Measurements from ENCODE around the gene FOXO6.

The FOXO6 gene

DNA sequence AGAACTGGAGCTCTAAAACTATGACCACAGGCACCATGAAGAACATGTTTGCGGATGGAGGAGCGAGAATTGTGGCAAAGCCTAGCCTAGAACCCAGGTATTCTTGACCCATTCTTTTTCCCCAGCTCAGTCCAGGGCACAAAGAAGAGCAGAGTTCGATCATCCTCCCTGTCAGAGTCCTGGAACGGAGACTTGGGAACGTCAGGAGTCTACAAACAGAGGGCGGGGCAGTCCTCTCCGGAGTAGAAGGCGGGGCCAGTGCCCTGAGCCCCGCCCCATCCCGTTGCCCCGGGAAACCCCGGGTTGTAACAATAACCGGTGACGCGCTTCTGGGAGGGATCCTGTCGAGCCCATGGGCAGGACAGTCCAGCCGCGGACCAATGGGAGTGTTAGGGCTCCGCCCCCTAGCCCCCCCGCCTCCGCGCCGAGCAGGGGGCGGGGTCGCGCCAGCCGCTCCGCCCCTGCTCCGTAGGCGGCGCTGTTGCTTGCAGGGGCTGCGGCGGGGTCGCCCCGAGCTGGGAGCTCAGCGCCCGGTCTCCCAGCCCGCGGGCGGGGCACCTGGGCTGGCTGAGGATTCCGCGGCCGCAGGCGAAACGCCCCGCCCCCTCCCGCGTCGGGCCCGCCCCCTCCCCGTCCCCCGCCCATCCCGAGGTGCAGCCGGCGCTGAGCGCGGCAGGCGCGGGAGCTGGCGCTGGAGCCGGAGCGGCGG is at the start of gene FOXO6:
Gene FOXO6 (plus strand): TSS at position 649 of the 709 bp plus-strand sequence.
- DNase-seq (ENCODE audit: low read depth) = peak; percentile 94
- TF ChIP-seq MYC (IDR thresholded peaks at IDR 0.05; ENCODE audit: low read depth, low read length) (0 out of 2 replicates have a peak, but pooled peaks have one; percentile 28), POLR2A (IDR thresholded peaks at IDR 0.05; ENCODE audit: extremely low read depth, insufficient read length) (no peak), CTCF (IDR thresholded peaks at IDR 0.05; ENCODE audit: low read depth, low read length) (peak; percentile 33)
- no peak within 1 kb of the TSS for H3K4me3 ChIP-seq (ENCODE audit: low read depth, low read length)

DNA sequence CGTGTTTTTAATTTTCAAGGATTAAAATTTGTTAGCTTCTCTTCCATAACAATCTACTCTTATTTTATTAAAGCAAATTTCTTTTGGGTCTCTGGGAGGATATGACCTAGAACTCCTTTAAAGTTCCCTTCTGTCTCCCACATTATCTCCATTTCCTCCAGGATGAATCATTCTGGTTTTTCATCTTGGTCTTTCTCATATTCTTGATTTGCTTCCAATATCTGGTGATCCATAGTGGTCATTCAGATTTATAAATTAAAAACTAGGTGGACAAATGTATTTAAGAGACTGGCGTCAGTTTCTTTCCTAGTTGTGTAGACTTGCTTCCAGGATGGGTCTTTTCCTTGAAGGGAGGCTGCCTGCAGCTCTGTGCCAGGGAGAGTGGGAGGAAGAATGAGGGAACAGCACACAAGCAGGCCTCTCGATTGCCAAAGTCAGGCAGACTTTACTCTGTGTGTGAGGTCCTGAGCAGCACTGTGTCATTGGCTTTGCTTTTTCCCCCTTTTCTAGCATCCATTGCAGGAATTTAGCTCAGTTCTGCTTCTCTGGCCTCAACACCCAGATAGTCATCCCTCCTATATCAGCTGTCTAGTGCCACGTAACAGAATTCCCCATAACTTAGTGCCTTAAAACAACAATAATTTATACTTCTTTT is 48.1 kb upstream of the FOXO6 start:
- DNase-seq (ENCODE audit: low read depth) = no peak
- no peak overlapping the region for H3K4me3 ChIP-seq (ENCODE audit: low read depth, low read length)
- TF ChIP-seq POLR2A (IDR thresholded peaks at IDR 0.05; ENCODE audit: extremely low read depth, insufficient read length) (no peak), MYC (IDR thresholded peaks at IDR 0.05; ENCODE audit: low read depth, low read length) (no peak), MAX (IDR thresholded peaks at IDR 0.05; ENCODE audit: low read depth, low read length) (no peak), CTCF (IDR thresholded peaks at IDR 0.05; ENCODE audit: low read depth, low read length) (no peak)

- peak; percentile 47 for DNase-seq (ENCODE audit: low read depth)
- no peak for TF ChIP-seq POLR2A (IDR thresholded peaks at IDR 0.05; ENCODE audit: extremely low read depth, insufficient read length)
- peak; percentile 54 for TF ChIP-seq CTCF (IDR thresholded peaks at IDR 0.05; ENCODE audit: low read depth, low read length)
- TF ChIP-seq MYC (IDR thresholded peaks at IDR 0.05; ENCODE audit: low read depth, low read length) = peak; percentile 60
- TF ChIP-seq MAX (IDR thresholded peaks at IDR 0.05; ENCODE audit: low read depth, low read length) = peak; percentile 69
- H3K4me3 ChIP-seq (ENCODE audit: low read depth, low read length) = no peak overlapping the region
These were observed 47.5 kb upstream of the FOXO6 start for GRCh38 chr1:41313661-41314131.

DNA sequence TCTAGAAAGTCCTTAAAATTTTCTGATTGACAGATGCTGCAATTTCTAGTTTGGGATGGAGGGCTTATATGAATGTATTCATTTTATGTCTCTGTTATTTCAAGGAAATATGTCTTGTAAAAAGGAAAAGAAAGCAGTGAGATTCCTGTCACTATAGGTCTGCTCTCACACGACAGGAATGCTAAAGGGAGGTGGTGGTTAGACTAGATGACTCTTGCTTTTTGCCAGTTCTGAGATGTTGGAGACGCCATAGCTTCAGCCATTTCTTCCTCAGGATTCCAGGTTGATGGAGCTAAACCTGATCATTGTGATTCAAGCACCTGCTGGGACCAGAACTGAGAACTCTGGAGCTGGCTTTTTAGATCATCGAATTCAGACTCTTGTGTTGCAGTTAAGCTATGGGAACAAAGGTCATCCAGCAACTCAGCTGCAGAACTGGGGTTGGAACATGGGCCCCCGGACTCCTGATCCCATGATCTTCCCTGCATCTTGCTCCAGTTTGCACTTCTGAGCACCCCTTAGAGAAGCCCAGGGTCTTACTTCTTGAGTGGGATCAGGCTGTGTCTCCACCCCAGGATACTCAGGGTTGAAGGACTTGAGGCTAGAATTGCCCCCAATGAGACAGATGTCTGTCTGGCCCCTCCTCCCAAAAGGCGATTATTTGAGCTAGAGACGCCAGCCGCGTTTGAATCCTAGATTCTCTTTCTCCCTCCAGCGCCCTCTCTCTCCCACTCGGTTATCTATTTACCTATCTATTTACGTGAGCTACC is 46.7 kb upstream of the FOXO6 start:
- no peak overlapping the region for H3K4me3 ChIP-seq (ENCODE audit: low read depth, low read length)
- no peak for DNase-seq (ENCODE audit: low read depth)
- TF ChIP-seq MAX (IDR thresholded peaks at IDR 0.05; ENCODE audit: low read depth, low read length) = no peak
- no peak for TF ChIP-seq CTCF (IDR thresholded peaks at IDR 0.05; ENCODE audit: low read depth, low read length)
- no peak for TF ChIP-seq MYC (IDR thresholded peaks at IDR 0.05; ENCODE audit: low read depth, low read length)
- TF ChIP-seq POLR2A (IDR thresholded peaks at IDR 0.05; ENCODE audit: extremely low read depth, insufficient read length) = no peak

GRCh38 chr1:41315146-41315822 is 46.0 kb upstream of the FOXO6 start:
- no peak overlapping the region for H3K4me3 ChIP-seq (ENCODE audit: low read depth, low read length)
- no peak for DNase-seq (ENCODE audit: low read depth)
- TF ChIP-seq CTCF (IDR thresholded peaks at IDR 0.05; ENCODE audit: low read depth, low read length) (no peak), POLR2A (IDR thresholded peaks at IDR 0.05; ENCODE audit: extremely low read depth, insufficient read length) (no peak), MYC (IDR thresholded peaks at IDR 0.05; ENCODE audit: low read depth, low read length) (no peak), MAX (IDR thresholded peaks at IDR 0.05; ENCODE audit: low read depth, low read length) (no peak)

Measured in NB4 (cell line).